ENCODE results near the gene DEAF1.

Gene DEAF1

GRCh38 chr11:702462-703461 lies 7.7 kb upstream of the DEAF1 start:
- POLR2A ChIA-PET, result interaction anchor here (1.5 kb wide), 1 partner anchor 24 kb away, joined by 3 read pairs; no protein-coding TSS in a partner anchor
- DNase-seq (ENCODE audit: extremely low spot score), result no peak

GRCh38 chr11:701741-702461 lies 6.9 kb upstream of the DEAF1 start:
- POLR2A ChIA-PET, result no interaction called here
- CTCF ChIA-PET, result no interaction called here
- no peak for TF ChIP-seq TARDBP (IDR thresholded peaks at IDR 0.05)
- no peak for TF ChIP-seq SP1 (IDR thresholded peaks at IDR 0.05)
- TF ChIP-seq SUZ12 (IDR thresholded peaks at IDR 0.05), result no peak
- no peak for TF ChIP-seq FOXM1 (IDR thresholded peaks at IDR 0.05; ENCODE audit: borderline replicate concordance)
- no peak for DNase-seq (ENCODE audit: extremely low spot score)

More at GRCh38 chr11:702462-703461, 7.7 kb upstream of the DEAF1 start:
- CTCF ChIA-PET, result no interaction called here
- TF ChIP-seq SUZ12 (IDR thresholded peaks at IDR 0.05) (no peak), ZNF384 (IDR thresholded peaks at IDR 0.05) (no peak), CTBP1 (IDR thresholded peaks at IDR 0.05; ENCODE audit: borderline replicate concordance) (no peak), HDGF (IDR thresholded peaks at IDR 0.05; ENCODE audit: borderline replicate concordance) (no peak), LEF1 (IDR thresholded peaks at IDR 0.05; ENCODE audit: borderline replicate concordance) (no peak), FOXM1 (IDR thresholded peaks at IDR 0.05; ENCODE audit: borderline replicate concordance) (no peak), ELF4 (IDR thresholded peaks at IDR 0.05) (no peak), ARNT (IDR thresholded peaks at IDR 0.05) (no peak), SP1 (IDR thresholded peaks at IDR 0.05) (no peak), NFRKB (IDR thresholded peaks at IDR 0.05) (no peak), TARDBP (IDR thresholded peaks at IDR 0.05) (no peak), FOXK2 (IDR thresholded peaks at IDR 0.05) (no peak), FOXA1 (IDR thresholded peaks at IDR 0.05) (no peak), BHLHE40 (IDR thresholded peaks at IDR 0.05; ENCODE audit: borderline replicate concordance) (no peak), L3MBTL2 (conservative IDR thresholded peaks at IDR 0.05) (no peak)
- TF ChIP-seq, protein P1, sequence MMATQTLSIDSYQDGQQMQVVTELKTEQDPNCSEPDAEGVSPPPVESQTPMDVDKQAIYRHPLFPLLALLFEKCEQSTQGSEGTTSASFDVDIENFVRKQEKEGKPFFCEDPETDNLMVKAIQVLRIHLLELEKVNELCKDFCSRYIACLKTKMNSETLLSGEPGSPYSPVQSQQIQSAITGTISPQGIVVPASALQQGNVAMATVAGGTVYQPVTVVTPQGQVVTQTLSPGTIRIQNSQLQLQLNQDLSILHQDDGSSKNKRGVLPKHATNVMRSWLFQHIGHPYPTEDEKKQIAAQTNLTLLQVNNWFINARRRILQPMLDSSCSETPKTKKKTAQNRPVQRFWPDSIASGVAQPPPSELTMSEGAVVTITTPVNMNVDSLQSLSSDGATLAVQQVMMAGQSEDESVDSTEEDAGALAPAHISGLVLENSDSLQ (IDR thresholded peaks at IDR 0.05), result no peak

DNA sequence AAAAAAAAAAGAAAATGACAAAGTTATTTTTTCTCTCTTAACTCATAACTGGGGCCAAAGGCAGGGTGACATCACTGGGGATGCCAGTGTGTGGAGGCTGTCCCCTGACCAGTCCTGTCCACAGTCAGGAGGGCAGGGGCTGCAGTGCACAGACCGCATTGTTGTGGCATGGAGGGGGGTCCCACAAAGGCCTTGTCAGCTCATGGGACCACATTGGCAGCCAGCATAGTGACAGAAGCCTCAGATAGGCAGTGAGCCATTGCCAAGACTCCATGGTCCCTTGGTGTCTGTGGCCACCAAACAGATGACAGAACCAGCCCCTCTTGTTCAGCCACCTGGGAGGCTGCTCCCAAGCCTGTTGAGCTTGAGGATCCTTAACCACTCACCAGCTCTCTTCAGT lies 4.7 kb upstream of the DEAF1 start:
- ChIA-PET POLR2A (interaction anchor here (0.6 kb wide), 1 partner anchor 48 kb away, joined by 3 read pairs; the partner anchor contains the start of gene TALDO1), CTCF (no interaction called here)
- DNase-seq (ENCODE audit: extremely low spot score), result no peak
- TF ChIP-seq SUZ12 (IDR thresholded peaks at IDR 0.05) (no peak), L3MBTL2 (conservative IDR thresholded peaks at IDR 0.05) (no peak), LEF1 (IDR thresholded peaks at IDR 0.05; ENCODE audit: borderline replicate concordance) (no peak), ZNF384 (IDR thresholded peaks at IDR 0.05) (no peak), FOXA1 (IDR thresholded peaks at IDR 0.05) (no peak), ELF4 (IDR thresholded peaks at IDR 0.05) (no peak), SP1 (IDR thresholded peaks at IDR 0.05) (no peak), HDGF (IDR thresholded peaks at IDR 0.05; ENCODE audit: borderline replicate concordance) (no peak), BHLHE40 (IDR thresholded peaks at IDR 0.05; ENCODE audit: borderline replicate concordance) (no peak), CTBP1 (IDR thresholded peaks at IDR 0.05; ENCODE audit: borderline replicate concordance) (no peak), TARDBP (IDR thresholded peaks at IDR 0.05) (no peak), ARNT (IDR thresholded peaks at IDR 0.05) (no peak), FOXM1 (IDR thresholded peaks at IDR 0.05; ENCODE audit: borderline replicate concordance) (no peak), NFRKB (IDR thresholded peaks at IDR 0.05) (no peak), FOXK2 (IDR thresholded peaks at IDR 0.05) (no peak)
- TF ChIP-seq, protein P1 (IDR thresholded peaks at IDR 0.05), result no peak

DNA sequence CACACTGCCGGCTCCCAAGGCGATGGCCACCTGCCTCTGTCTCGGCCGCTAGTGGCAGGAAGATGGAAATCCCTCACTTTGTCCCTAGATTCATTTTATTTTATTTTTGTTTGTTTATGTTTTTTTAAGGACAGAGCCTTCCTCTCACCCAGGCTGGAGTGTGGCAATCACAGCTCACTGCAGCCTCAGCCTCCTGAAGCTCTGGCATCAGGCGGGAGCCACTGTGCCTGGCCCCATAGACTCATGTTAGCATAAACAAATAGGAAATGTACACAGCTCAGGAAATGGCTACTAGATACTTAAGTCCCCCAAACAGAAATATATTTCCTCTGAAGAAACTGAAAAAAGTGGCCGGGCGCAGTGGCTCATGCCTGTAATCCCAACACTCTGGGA lies 4.1 kb upstream of the DEAF1 start:
- no peak for DNase-seq (ENCODE audit: extremely low spot score)
- ChIA-PET CTCF (no interaction called here), POLR2A (no interaction called here)
- TF ChIP-seq FOXA1 (IDR thresholded peaks at IDR 0.05) (no peak), ARNT (IDR thresholded peaks at IDR 0.05) (no peak), BHLHE40 (IDR thresholded peaks at IDR 0.05; ENCODE audit: borderline replicate concordance) (no peak), FOXM1 (IDR thresholded peaks at IDR 0.05; ENCODE audit: borderline replicate concordance) (no peak), HDGF (IDR thresholded peaks at IDR 0.05; ENCODE audit: borderline replicate concordance) (no peak), L3MBTL2 (conservative IDR thresholded peaks at IDR 0.05) (no peak), SP1 (IDR thresholded peaks at IDR 0.05) (no peak), CTBP1 (IDR thresholded peaks at IDR 0.05; ENCODE audit: borderline replicate concordance) (no peak), FOXK2 (IDR thresholded peaks at IDR 0.05) (no peak), NFRKB (IDR thresholded peaks at IDR 0.05) (no peak), LEF1 (IDR thresholded peaks at IDR 0.05; ENCODE audit: borderline replicate concordance) (no peak), ZNF384 (IDR thresholded peaks at IDR 0.05) (no peak)
- TF ChIP-seq, protein P1 (IDR thresholded peaks at IDR 0.05), result no peak

DNA sequence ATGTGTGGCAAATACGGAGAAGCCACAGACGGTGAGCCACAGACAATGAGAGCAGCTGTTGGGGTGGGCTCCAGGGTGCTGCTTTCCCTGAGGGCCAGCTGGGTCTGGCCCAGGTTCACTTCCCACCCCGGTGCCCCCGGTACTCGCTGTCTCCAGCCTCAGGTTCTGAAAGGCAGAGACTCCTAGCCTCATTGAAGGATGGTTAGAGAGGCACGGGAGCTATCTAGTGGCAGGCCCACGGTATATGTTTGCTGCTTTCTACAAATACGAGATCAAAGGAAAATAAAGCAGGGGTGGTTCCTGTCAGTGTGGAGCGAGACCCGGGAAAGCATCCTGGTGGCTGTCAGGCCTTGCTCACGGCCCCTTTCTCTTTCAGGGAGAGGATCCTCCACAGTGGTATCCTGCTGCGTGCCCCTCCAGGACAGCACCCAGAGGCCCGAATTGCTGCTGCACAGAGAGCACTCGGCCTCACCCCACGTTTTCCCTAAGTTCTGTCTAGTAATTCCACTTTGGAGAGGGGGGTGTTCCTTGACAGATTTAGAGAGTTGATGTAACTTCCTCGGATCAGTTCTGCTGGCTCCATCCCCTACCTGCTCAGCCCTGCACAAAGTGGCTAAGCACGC lies 3.6 kb upstream of the DEAF1 start:
- no peak for TF ChIP-seq SUZ12 (IDR thresholded peaks at IDR 0.05)
- TF ChIP-seq HDGF (IDR thresholded peaks at IDR 0.05; ENCODE audit: borderline replicate concordance), result no peak
- TF ChIP-seq, protein P1 (IDR thresholded peaks at IDR 0.05), result no peak
- no peak for TF ChIP-seq FOXA1 (IDR thresholded peaks at IDR 0.05)
- no peak for TF ChIP-seq L3MBTL2 (conservative IDR thresholded peaks at IDR 0.05)
- no peak for TF ChIP-seq FOXM1 (IDR thresholded peaks at IDR 0.05; ENCODE audit: borderline replicate concordance)
- no peak for TF ChIP-seq ELF4 (IDR thresholded peaks at IDR 0.05)
- TF ChIP-seq ZNF384 (IDR thresholded peaks at IDR 0.05), result no peak
- TF ChIP-seq LEF1 (IDR thresholded peaks at IDR 0.05; ENCODE audit: borderline replicate concordance), result no peak
- TF ChIP-seq CTBP1 (IDR thresholded peaks at IDR 0.05; ENCODE audit: borderline replicate concordance), result no peak
- TF ChIP-seq TARDBP (IDR thresholded peaks at IDR 0.05), result no peak
- TF ChIP-seq BHLHE40 (IDR thresholded peaks at IDR 0.05; ENCODE audit: borderline replicate concordance), result no peak
- TF ChIP-seq SP1 (IDR thresholded peaks at IDR 0.05), result no peak
- no peak for TF ChIP-seq FOXK2 (IDR thresholded peaks at IDR 0.05)
- POLR2A ChIA-PET, result no interaction called here
- DNase-seq (ENCODE audit: extremely low spot score), result no peak
- CTCF ChIA-PET, result no interaction called here

Data from HEK293T (cell line).